ENCODE results near the gene BRD2.

BRD2 gene

GRCh38 chr6:33029328-33030184, 61.2 kb downstream of the BRD2 start:
- TF ChIP-seq POLR2A (IDR thresholded peaks at IDR 0.05; ENCODE audit: low read length) (no peak), GATA1 (IDR thresholded peaks at IDR 0.05; ENCODE audit: low read depth, low read length) (no peak)
- DNase-seq, result no peak

GRCh38 chr6:33030245-33030644, 61.9 kb downstream of the BRD2 start:
- no peak for DNase-seq
- TF ChIP-seq POLR2A (IDR thresholded peaks at IDR 0.05; ENCODE audit: low read length) (no peak), GATA1 (IDR thresholded peaks at IDR 0.05; ENCODE audit: low read depth, low read length) (no peak)

All from erythroblast (primary cell).